Lower leg skin (tissue), 3 donors: Measurements from ENCODE around the gene PM20D1.

ENCODE experiments used
- POLR2A ChIP-seq, 2 donors: fragments of 450-650 bp; IDR thresholded peaks; one replicate each; pipeline ENCODE4 v1.6.1; 2016 to 2017; ENCODE audit warnings: antibody characterized with exemption in 2 of 2, mild to moderate bottlenecking in 1 of 2, moderate library complexity in 1 of 2
- TF ChIP-seq, protein P1 (sequence below), 3 donors: fragments of 450-650 bp; IDR thresholded peaks; one replicate each; pipeline ENCODE4 v1.5.1; 2016; ENCODE audit warnings: antibody characterized with exemption in 3 of 3, mild to moderate bottlenecking in 3 of 3, moderate library complexity in 2 of 3

DNA sequence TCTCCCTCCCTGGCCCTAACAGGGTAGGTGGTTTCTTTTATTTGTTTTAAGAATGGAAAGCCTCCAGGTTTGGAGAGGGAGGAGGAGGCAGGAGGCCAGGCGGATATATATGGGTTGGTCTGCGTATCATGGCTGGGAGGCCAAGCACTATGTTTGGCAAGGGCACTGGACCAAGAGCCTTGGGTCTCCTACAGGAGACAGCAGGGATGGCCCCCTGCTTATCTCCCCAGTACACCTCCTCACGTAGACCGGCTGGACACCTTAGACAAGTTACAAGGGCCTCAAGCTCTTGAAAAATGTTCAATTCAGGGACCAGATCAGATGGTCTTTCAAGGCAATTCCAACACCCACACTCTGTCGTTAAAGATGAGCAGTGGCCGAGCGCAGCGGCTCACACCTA is 47.9 kb downstream of the PM20D1 start:
- TF ChIP-seq POLR2A (IDR thresholded peaks at IDR 0.05): no peak
- TF ChIP-seq, protein P1, sequence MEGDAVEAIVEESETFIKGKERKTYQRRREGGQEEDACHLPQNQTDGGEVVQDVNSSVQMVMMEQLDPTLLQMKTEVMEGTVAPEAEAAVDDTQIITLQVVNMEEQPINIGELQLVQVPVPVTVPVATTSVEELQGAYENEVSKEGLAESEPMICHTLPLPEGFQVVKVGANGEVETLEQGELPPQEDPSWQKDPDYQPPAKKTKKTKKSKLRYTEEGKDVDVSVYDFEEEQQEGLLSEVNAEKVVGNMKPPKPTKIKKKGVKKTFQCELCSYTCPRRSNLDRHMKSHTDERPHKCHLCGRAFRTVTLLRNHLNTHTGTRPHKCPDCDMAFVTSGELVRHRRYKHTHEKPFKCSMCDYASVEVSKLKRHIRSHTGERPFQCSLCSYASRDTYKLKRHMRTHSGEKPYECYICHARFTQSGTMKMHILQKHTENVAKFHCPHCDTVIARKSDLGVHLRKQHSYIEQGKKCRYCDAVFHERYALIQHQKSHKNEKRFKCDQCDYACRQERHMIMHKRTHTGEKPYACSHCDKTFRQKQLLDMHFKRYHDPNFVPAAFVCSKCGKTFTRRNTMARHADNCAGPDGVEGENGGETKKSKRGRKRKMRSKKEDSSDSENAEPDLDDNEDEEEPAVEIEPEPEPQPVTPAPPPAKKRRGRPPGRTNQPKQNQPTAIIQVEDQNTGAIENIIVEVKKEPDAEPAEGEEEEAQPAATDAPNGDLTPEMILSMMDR (IDR thresholded peaks at IDR 0.05): no peak
